Erythroblast (primary cell): Measurements from ENCODE around the gene PTPRD.

ENCODE experiments used
- GATA1 ChIP-seq: IDR thresholded peaks from 2 replicates; pipeline ENCODE4 v1.6.1; 2011; ENCODE audit warnings: low read depth, mild to moderate bottlenecking, control low read depth, low read length, moderate library complexity
- POLR2A ChIP-seq: IDR thresholded peaks from 2 replicates; pipeline ENCODE4 v1.6.1; 2011; ENCODE audit warnings: mild to moderate bottlenecking, low read length

DNA sequence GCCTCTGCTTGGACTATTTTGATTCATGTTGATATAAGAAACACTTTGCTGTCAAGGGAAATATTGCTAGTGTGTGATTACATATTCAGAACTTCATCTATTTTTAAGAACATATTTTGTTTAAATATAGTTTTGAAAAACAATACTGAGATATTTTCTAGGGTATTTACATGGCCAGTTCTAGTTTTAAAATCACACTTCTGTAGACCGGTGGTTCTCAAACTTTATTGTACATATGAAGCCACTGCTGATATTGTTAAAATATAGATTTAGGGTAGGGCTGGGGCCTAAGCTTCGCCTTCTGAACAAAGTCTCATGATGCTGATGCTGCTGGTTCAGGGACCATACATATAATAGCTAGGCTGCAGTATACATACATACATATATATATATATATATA is 1000.0 kb downstream of the PTPRD start:
- TF ChIP-seq POLR2A (no peak), GATA1 (no peak)
